Measurements from ENCODE around the gene WBP4.
A peak's percentile ranks its signal among the peaks of the same experiment; 100 is the strongest.

GRCh38 chr13:41029629-41030028, 31.7 kb upstream of the WBP4 start:
- peak; percentile 74 for TF ChIP-seq CTCF (conservative IDR thresholded peaks at IDR 0.05; ENCODE audit: low read length)
- no peak for TF ChIP-seq EZH2phosphoT487 (IDR thresholded peaks at IDR 0.05; ENCODE audit: borderline replicate concordance)

All from Loucy (cell line).